SK-N-SH (cell line): ENCODE results near the gene MIGA2. TPM values are rescaled to one million over a fixed set of nuclear protein-coding genes. Genes with fewer than 3 reads are reported as not detected.

Experiments used
- CTCF ChIA-PET: fragments of 300-600, 350-600 bp; formaldehyde crosslinking; extraction: SDS; loops from one replicate; lab custom pipeline; 2021; lab: Yijun Ruan, JAX
- POLR2A ChIA-PET: fragments of 350-600 bp; sonication (Branson Sonifier 250); formaldehyde crosslinking; extraction: SDS; loops from one replicate; lab custom pipeline; 2020; ENCODE audit warnings: antibody characterized with exemption, inconsistent platforms; lab: Yijun Ruan, JAX
- DNase-seq: peaks from one replicate; pipeline ENCODE4 v3.0.0; 2012
- H2AFZ ChIP-seq: fragments of 200-600 bp; sonication (generic); 2 replicates; pipeline ENCODE4 v1.8.1; 2016; ENCODE audit warnings: antibody characterized with exemption, mild to moderate bottlenecking, low read depth
- H3F3A ChIP-seq: fragments of 200-600 bp; sonication (generic); replicated peaks from 2 replicates; pipeline ENCODE3; 2016; ENCODE audit warnings: antibody characterized with exemption, mild to moderate bottlenecking; ENCODE audit not compliant: insufficient read depth
- H3K27ac ChIP-seq, 2 experiments: fragments of 200-500 bp in 1 of 2; fragments of 200-600 bp in 1 of 2; sonication (Bioruptor generic) in 1 of 2; sonication (generic), shearing (Covaris generic) in 1 of 2; 2 replicates each; pipeline versions ENCODE4 v1.5.1 to v1.6.1; 2014 to 2016; ENCODE audit warnings: low read depth in 2 of 2, inconsistent platforms in 1 of 2, low read length in 1 of 2, mild to moderate bottlenecking in 1 of 2, mixed read lengths in 1 of 2
- H3K27me3 ChIP-seq: fragments of 200-600 bp; sonication (generic), shearing (Covaris generic); 2 replicates; pipeline ENCODE4 v1.6.1; 2016; ENCODE audit warnings: mixed run types; ENCODE audit not compliant: insufficient read depth
- H3K36me3 ChIP-seq, 2 experiments: fragments of 200-500 bp in 1 of 2; fragments of 200-600 bp in 1 of 2; sonication (Bioruptor generic) in 1 of 2; sonication (generic) in 1 of 2; replicated peaks in 1 of 2; 2 replicates each; pipeline versions ENCODE3 to v1.5.1; 2014 to 2016; ENCODE audit warnings: low read length in 1 of 2, mild to moderate bottlenecking in 1 of 2; ENCODE audit not compliant: insufficient read depth in 2 of 2, control insufficient read depth in 1 of 2
- H3K4me1 ChIP-seq, 2 experiments: fragments of 200-500 bp in 1 of 2; fragments of 200-600 bp in 1 of 2; sonication (Bioruptor generic) in 1 of 2; sonication (generic), shearing (Covaris generic) in 1 of 2; 2 replicates each; pipeline versions ENCODE4 v1.5.1 to v1.6.1; 2014 to 2016; ENCODE audit warnings: low read depth in 1 of 2, low read length in 1 of 2, mixed run types in 1 of 2; ENCODE audit not compliant: insufficient read depth in 2 of 2, control insufficient read depth in 1 of 2
- H3K4me2 ChIP-seq: fragments of 200-600 bp; sonication (generic), shearing (Covaris generic); 2 replicates; pipeline ENCODE4 v1.6.1; 2017; ENCODE audit warnings: mixed run types
- H3K4me3 ChIP-seq, 2 experiments: fragments of 200-500 bp in 1 of 2; fragments of 200-600 bp in 1 of 2; sonication (Bioruptor generic) in 1 of 2; sonication (generic), shearing (Covaris generic) in 1 of 2; 2 replicates each; pipeline versions ENCODE4 v1.5.1 to v1.8.1; 2014 to 2016; ENCODE audit warnings: low read depth in 2 of 2, inconsistent platforms in 1 of 2, low read length in 1 of 2, mild to moderate bottlenecking in 1 of 2, mixed read lengths in 1 of 2, moderate library complexity in 1 of 2
- H3K79me2 ChIP-seq: fragments of 200-600 bp; sonication (generic); 2 replicates; pipeline ENCODE4 v1.8.1; 2017; ENCODE audit warnings: mild to moderate bottlenecking; ENCODE audit not compliant: insufficient read depth
- H3K9ac ChIP-seq: fragments of 200-600 bp; sonication (generic); 2 replicates; pipeline ENCODE4 v1.6.1; 2017; ENCODE audit warnings: mixed run types
- H3K9me2 ChIP-seq: fragments of 200-600 bp; sonication (generic); 2 replicates; pipeline ENCODE4 v1.6.1; 2017; ENCODE audit warnings: mixed run types
- H3K9me3 ChIP-seq: fragments of 200-600 bp; sonication (generic); 2 replicates; pipeline ENCODE4 v1.6.1; 2017; ENCODE audit warnings: mixed run types, mild to moderate bottlenecking, moderate library complexity
- H4K20me1 ChIP-seq: fragments of 200-600 bp; sonication (generic); 2 replicates; pipeline ENCODE4 v1.6.1; 2017; ENCODE audit warnings: mild to moderate bottlenecking, mixed run types; ENCODE audit not compliant: insufficient read depth
- EZH2phosphoT487 ChIP-seq: fragments of 200-600 bp; sonication (generic); IDR thresholded peaks from 2 replicates; pipeline ENCODE4 v1.6.1; 2017; ENCODE audit warnings: low read depth, mixed run types, mild to moderate bottlenecking, antibody characterized with exemption, moderate library complexity, borderline replicate concordance
- FOSL2 ChIP-seq: IDR thresholded peaks from 2 replicates; pipeline ENCODE4 v1.4.0; 2012; ENCODE audit warnings: low read depth, mild to moderate bottlenecking, moderate library complexity, borderline replicate concordance
- GABPA ChIP-seq: IDR thresholded peaks from 2 replicates; pipeline ENCODE4 v1.4.0; 2012; ENCODE audit warnings: low read depth, mild to moderate bottlenecking
- IRF3 ChIP-seq: fragments of 150-350 bp; IDR thresholded peaks from 2 replicates; pipeline ENCODE4 v1.6.1; 2016; ENCODE audit warnings: mild to moderate bottlenecking, low read depth, low read length
- JUND ChIP-seq: IDR thresholded peaks from 2 replicates; pipeline ENCODE4 v1.4.0; 2012
- MAX ChIP-seq: IDR thresholded peaks from 2 replicates; pipeline ENCODE4 v1.4.0; 2012; ENCODE audit warnings: low read depth
- MXI1 ChIP-seq: IDR thresholded peaks from 2 replicates; pipeline ENCODE4 v1.6.1; 2012; ENCODE audit warnings: mild to moderate bottlenecking, low read depth, low read length, improper control_type of control experiment
- NFIC ChIP-seq: IDR thresholded peaks from 2 replicates; pipeline ENCODE4 v1.4.0; 2012; ENCODE audit warnings: borderline replicate concordance
- POLR2AphosphoS5 ChIP-seq: IDR thresholded peaks from 2 replicates; pipeline ENCODE4 v1.6.1; 2012; ENCODE audit warnings: low read depth, low read length
- RCOR1 ChIP-seq: fragments of 150-350 bp; IDR thresholded peaks from 2 replicates; pipeline ENCODE4 v1.6.1; 2017; ENCODE audit warnings: antibody characterized with exemption, low read length
- TAF1 ChIP-seq: IDR thresholded peaks from 2 replicates; pipeline ENCODE4 v1.6.1; 2012; ENCODE audit warnings: low read depth, mild to moderate bottlenecking, low read length, moderate library complexity, borderline replicate concordance
- USF1 ChIP-seq: IDR thresholded peaks from 2 replicates; pipeline ENCODE4 v1.4.0; 2012; ENCODE audit warnings: low read depth, borderline replicate concordance
- USF2 ChIP-seq: fragments of 150-350 bp; IDR thresholded peaks from 2 replicates; pipeline ENCODE4 v1.6.1; 2017; ENCODE audit warnings: antibody characterized with exemption, low read length, low read depth, borderline replicate concordance
- YY1 ChIP-seq: IDR thresholded peaks from 2 replicates; pipeline ENCODE4 v1.4.0; 2012; ENCODE audit warnings: low read depth, mild to moderate bottlenecking
- ZBTB33 ChIP-seq: IDR thresholded peaks from 2 replicates; pipeline ENCODE4 v1.4.0; 2012; ENCODE audit warnings: low read depth, borderline replicate concordance
- WGBS: methylation state at CpG from one replicate; pipeline ENCODE4 v1.1.6; 2017; ENCODE audit warnings: low lambda C conversion rate; 5-methylcytosine and 5-hydroxymethylcytosine counted together
- polyA plus RNA-seq, 3 experiments: library from polyadenylated mRNA; depleted of rRNA; stranded (reverse); fragments of >200 nt; gene quantifications; 2 replicates each; pipeline ENCODE4 v1.2.3, GENCODE V29; 2012

Gene MIGA2
- polyA plus RNA-seq, 1 of the 3 experiments (the other 2 are of a cell fraction): 21.2 TPM

GRCh38 chr9:128986671-128987070 lies 49.8 kb upstream of the MIGA2 start:
- 95% methylated on average over 5 of the region's 5 CpGs for WGBS
- Histone ChIP-seq H3K9me3 (no peaks in the 10 kb centered on the region), H4K20me1 (no peaks in the 10 kb centered on the region), H3K27me3 (no peaks in the 10 kb centered on the region), H3K4me2 (no peak overlapping the region), H3K9ac (no peak overlapping the region), H3K36me3 (peaks cover 52 to 53% of the 10 kb centered on the region in 2 experiments), H3K27ac (0 out of 4 replicates have a peak overlapping the region, but pooled peaks of 1 of the 2 experiments have one; percentile 68), H3K9me2 (no peaks in the 10 kb centered on the region), H3K4me1 (peaks cover 0 to 5% of the 10 kb centered on the region in 2 experiments; a peak in 1 of 4 replicates), H3F3A (peaks cover 10% of the 10 kb centered on the region), H3K4me3 (no peak overlapping the region), H2AFZ (no peak overlapping the region), H3K79me2 (no peaks in the 10 kb centered on the region)
- ChIA-PET CTCF (interaction anchor here (2.8 kb wide), 1 partner anchor 21 kb away, joined by 7 read pairs; no protein-coding TSS in a partner anchor), POLR2A (no interaction called here)
- TF ChIP-seq IRF3 (no peak), NFIC (no peak), YY1 (no peak), MXI1 (no peak), EZH2phosphoT487 (no peak), ZBTB33 (no peak), POLR2AphosphoS5 (no peak), MAX (no peak), GABPA (no peak), RCOR1 (no peak), USF1 (no peak), JUND (no peak), USF2 (no peak), TAF1 (no peak), FOSL2 (no peak)
- no peak for DNase-seq
